Ishikawa (cell line): Measurements from ENCODE around the gene CD300LF.

Experiments used
- CEBPB ChIP-seq: IDR thresholded peaks from 2 replicates; pipeline ENCODE4 v1.6.1; 2012
- CREB1 ChIP-seq: IDR thresholded peaks from 2 replicates; pipeline ENCODE4 v1.6.1; 2012; ENCODE audit warnings: low read depth
- EGR1 ChIP-seq: IDR thresholded peaks from 2 replicates; pipeline ENCODE4 v1.6.1; 2012
- EP300 ChIP-seq: IDR thresholded peaks from 2 replicates; pipeline ENCODE4 v1.6.1; 2012; ENCODE audit warnings: borderline replicate concordance
- FOXM1 ChIP-seq: IDR thresholded peaks from 2 replicates; pipeline ENCODE4 v1.6.1; 2012; ENCODE audit warnings: low read depth, borderline replicate concordance
- MAX ChIP-seq: IDR thresholded peaks from 2 replicates; pipeline ENCODE4 v1.6.1; 2012
- NFIC ChIP-seq: IDR thresholded peaks from 2 replicates; pipeline ENCODE4 v1.6.1; 2012
- RAD21 ChIP-seq: IDR thresholded peaks from 2 replicates; pipeline ENCODE4 v1.6.1; 2012; ENCODE audit warnings: low read depth
- REST ChIP-seq: IDR thresholded peaks from 2 replicates; pipeline ENCODE4 v1.6.1; 2012; ENCODE audit warnings: low read depth, mild to moderate bottlenecking
- TAF1 ChIP-seq: IDR thresholded peaks from 2 replicates; pipeline ENCODE4 v1.6.1; 2012; ENCODE audit warnings: low read depth, mild to moderate bottlenecking
- TCF12 ChIP-seq: IDR thresholded peaks from 2 replicates; pipeline ENCODE4 v1.6.1; 2012; ENCODE audit warnings: low read depth
- TEAD4 ChIP-seq: IDR thresholded peaks from 2 replicates; pipeline ENCODE4 v1.6.1; 2012
- USF1 ChIP-seq: IDR thresholded peaks from 2 replicates; pipeline ENCODE4 v1.6.1; 2012
- YY1 ChIP-seq: IDR thresholded peaks from 2 replicates; pipeline ENCODE4 v1.6.1; 2012; ENCODE audit warnings: low read depth
- ZBTB7A ChIP-seq: IDR thresholded peaks from 2 replicates; pipeline ENCODE4 v1.6.1; 2012; ENCODE audit warnings: low read depth

Gene CD300LF

GRCh38 chr17:74647871-74648672 is 64.7 kb downstream of the CD300LF start:
- no peak for TF ChIP-seq FOXM1
- no peak for TF ChIP-seq CREB1

- TF ChIP-seq EP300, result no peak
- peak; percentile 31; the same call in 1 of the 2 replicates for TF ChIP-seq RAD21
- TF ChIP-seq YY1, result no peak
Measured at GRCh38 chr17:74646231-74646630, 66.5 kb downstream of the CD300LF start.

GRCh38 chr17:74645010-74645409 is 67.7 kb downstream of the CD300LF start:
- TF ChIP-seq CREB1, result no peak
- no peak for TF ChIP-seq REST
- no peak for TF ChIP-seq ZBTB7A
- TF ChIP-seq USF1, result no peak
- no peak for TF ChIP-seq EP300
- no peak for TF ChIP-seq MAX
- no peak for TF ChIP-seq FOXM1
- no peak for TF ChIP-seq TEAD4
- TF ChIP-seq NFIC, result no peak
- TF ChIP-seq CEBPB, result no peak
- no peak for TF ChIP-seq YY1
- no peak for TF ChIP-seq RAD21
- no peak for TF ChIP-seq TAF1
- no peak for TF ChIP-seq TCF12
- TF ChIP-seq EGR1, result no peak

GRCh38 chr17:74644419-74644818 is 68.3 kb downstream of the CD300LF start:
- no peak for TF ChIP-seq REST
- TF ChIP-seq TCF12, result no peak
- TF ChIP-seq TAF1, result no peak
- no peak for TF ChIP-seq CREB1
- TF ChIP-seq NFIC, result no peak
- no peak for TF ChIP-seq RAD21
- TF ChIP-seq USF1, result no peak
- no peak for TF ChIP-seq TEAD4
- no peak for TF ChIP-seq YY1
- TF ChIP-seq CEBPB, result no peak
- no peak for TF ChIP-seq FOXM1
- no peak for TF ChIP-seq MAX
- TF ChIP-seq EGR1, result no peak
- TF ChIP-seq EP300, result no peak
- no peak for TF ChIP-seq ZBTB7A
